MM.1S (cell line): ENCODE results near the gene FAXDC2.

Source experiments
- DNase-seq: peaks from one replicate; pipeline ENCODE4 v3.0.0-alpha.2; 2015
- H2AFZ ChIP-seq: fragments of 300-600 bp; sonication (generic); 2 replicates; pipeline ENCODE4 v1.6.0; 2016; ENCODE audit warnings: antibody characterized with exemption, low read length
- H3F3A ChIP-seq: fragments of 300-600 bp; sonication (generic); 2 replicates; pipeline ENCODE4 v1.6.1; 2016; ENCODE audit warnings: mild to moderate bottlenecking, antibody characterized with exemption, low read length, moderate library complexity, mixed read lengths; ENCODE audit not compliant: insufficient read depth
- H3K27ac ChIP-seq: fragments of 300-600 bp; sonication (generic); 2 replicates; pipeline ENCODE4 v1.5.1; 2016; ENCODE audit warnings: mild to moderate bottlenecking, low read length
- H3K27me3 ChIP-seq: fragments of 300-600 bp; sonication (generic); replicated peaks from 2 replicates; pipeline ENCODE4 v1.6.0; 2016; ENCODE audit warnings: low read length; ENCODE audit not compliant: insufficient read depth
- H3K36me3 ChIP-seq: fragments of 300-600 bp; sonication (generic); replicated peaks from 2 replicates; pipeline ENCODE4 v1.6.1; 2016; ENCODE audit warnings: mild to moderate bottlenecking, low read length, mixed read lengths; ENCODE audit not compliant: insufficient read depth
- H3K4me1 ChIP-seq: fragments of 300-600 bp; sonication (generic); 2 replicates; pipeline ENCODE4 v1.6.1; 2016; ENCODE audit warnings: low read length, mixed read lengths
- H3K4me2 ChIP-seq: fragments of 300-600 bp; sonication (generic); 2 replicates; pipeline ENCODE4 v1.6.0; 2016; ENCODE audit warnings: low read depth, low read length
- H3K4me3 ChIP-seq: fragments of 300-600 bp; sonication (generic); 2 replicates; pipeline ENCODE4 v1.5.1; 2016; ENCODE audit warnings: low read length, mixed read lengths
- H3K79me2 ChIP-seq: fragments of 300-600 bp; sonication (generic); 2 replicates; pipeline ENCODE4 v1.6.1; 2016; ENCODE audit warnings: mixed run types, low read length, mixed read lengths
- H3K9ac ChIP-seq: fragments of 300-600 bp; sonication (generic); 2 replicates; pipeline ENCODE4 v1.6.1; 2016; ENCODE audit warnings: low read length, mixed read lengths
- H3K9me2 ChIP-seq: fragments of 300-600 bp; sonication (generic); replicated peaks from 2 replicates; pipeline ENCODE4 v1.6.1; 2016; ENCODE audit warnings: mild to moderate bottlenecking, low read length, mixed read lengths; ENCODE audit not compliant: insufficient read depth
- H3K9me3 ChIP-seq: fragments of 300-600 bp; sonication (generic); replicated peaks from 2 replicates; pipeline ENCODE4 v1.6.1; 2016; ENCODE audit warnings: mild to moderate bottlenecking, low read length, mixed read lengths; ENCODE audit not compliant: insufficient read depth
- H4K20me1 ChIP-seq: fragments of 300-600 bp; sonication (generic); 2 replicates; pipeline ENCODE4 v1.6.1; 2016; ENCODE audit warnings: mild to moderate bottlenecking, low read length, moderate library complexity, mixed read lengths; ENCODE audit not compliant: insufficient read depth
- CTCF ChIP-seq: fragments of 300-600 bp; sonication (generic); IDR thresholded peaks from 2 replicates; pipeline ENCODE4 v1.5.1; 2016; ENCODE audit warnings: antibody characterized with exemption, low read length, mixed read lengths
- EZH2 ChIP-seq: fragments of 300-600 bp; sonication (generic); optimal IDR thresholded peaks from 2 replicates; pipeline ENCODE3; 2017; ENCODE audit warnings: low read depth, mild to moderate bottlenecking, antibody characterized with exemption, low read length, mixed read lengths
- EZH2phosphoT487 ChIP-seq: fragments of 300-600 bp; sonication (generic); IDR thresholded peaks from 2 replicates; pipeline ENCODE4 v1.6.1; 2018; ENCODE audit warnings: antibody characterized with exemption, low read length

The FAXDC2 gene

DNA sequence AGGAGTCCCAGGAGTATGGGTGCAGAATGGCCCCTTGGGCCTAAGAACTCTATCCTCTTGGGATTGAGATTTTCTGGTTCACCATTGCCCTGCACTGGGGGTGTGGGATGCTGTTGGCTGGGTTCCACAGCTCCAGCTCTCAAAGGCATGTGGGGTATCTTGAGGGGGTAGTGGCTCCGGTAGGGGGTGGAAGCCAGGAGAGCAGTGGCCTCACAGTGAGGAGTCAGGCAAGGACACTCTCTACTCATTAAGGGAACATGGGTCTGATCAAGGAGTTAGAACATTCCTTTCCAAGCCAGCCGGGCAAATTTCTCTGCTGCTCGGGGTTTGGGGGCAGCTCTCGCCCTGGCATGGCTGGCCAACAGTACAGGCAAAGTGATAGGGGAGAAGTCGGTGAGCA, 62.2 kb downstream of the FAXDC2 start:
- H3K36me3 ChIP-seq, result peaks cover 10% of the 10 kb centered on the region
- no peak overlapping the region for H3K9ac ChIP-seq
- H3K79me2 ChIP-seq, result peaks cover 91% of the 10 kb centered on the region

GRCh38 chr5:154786414-154786813, 64.0 kb downstream of the FAXDC2 start:
- no peak for TF ChIP-seq EZH2phosphoT487
- TF ChIP-seq CTCF, result no peak
- no peak for TF ChIP-seq EZH2
- Histone ChIP-seq H3K27ac (no peak overlapping the region), H3K4me2 (no peak overlapping the region), H3K4me3 (no peak overlapping the region), H3K9ac (no peak overlapping the region), H3K27me3 (no peaks in the 10 kb centered on the region), H3F3A (peaks cover 10% of the 10 kb centered on the region; the same call in 1 of the 2 replicates), H3K9me3 (no peaks in the 10 kb centered on the region), H3K9me2 (no peaks in the 10 kb centered on the region), H3K79me2 (peaks cover 92% of the 10 kb centered on the region), H3K36me3 (peaks cover 5% of the 10 kb centered on the region; the same call in 1 of the 2 replicates), H2AFZ (no peak overlapping the region), H3K4me1 (peaks cover 22% of the 10 kb centered on the region), H4K20me1 (peaks cover 41% of the 10 kb centered on the region)
- DNase-seq, result no peak

More for the DNA sequence above, 62.2 kb downstream of the FAXDC2 start:
- Histone ChIP-seq H3K27ac (no peak overlapping the region), H3K4me2 (no peak overlapping the region), H3K27me3 (no peaks in the 10 kb centered on the region), H4K20me1 (peaks cover 23% of the 10 kb centered on the region), H3K4me3 (no peak overlapping the region), H2AFZ (no peak overlapping the region), H3K4me1 (peaks cover 4% of the 10 kb centered on the region; the same call in 1 of the 2 replicates), H3K9me3 (no peaks in the 10 kb centered on the region), H3K9me2 (no peaks in the 10 kb centered on the region), H3F3A (no peaks in the 10 kb centered on the region; the same call in 1 of the 2 replicates)
- DNase-seq, result no peak
- no peak for TF ChIP-seq EZH2
- TF ChIP-seq CTCF, result no peak
- no peak for TF ChIP-seq EZH2phosphoT487

DNA sequence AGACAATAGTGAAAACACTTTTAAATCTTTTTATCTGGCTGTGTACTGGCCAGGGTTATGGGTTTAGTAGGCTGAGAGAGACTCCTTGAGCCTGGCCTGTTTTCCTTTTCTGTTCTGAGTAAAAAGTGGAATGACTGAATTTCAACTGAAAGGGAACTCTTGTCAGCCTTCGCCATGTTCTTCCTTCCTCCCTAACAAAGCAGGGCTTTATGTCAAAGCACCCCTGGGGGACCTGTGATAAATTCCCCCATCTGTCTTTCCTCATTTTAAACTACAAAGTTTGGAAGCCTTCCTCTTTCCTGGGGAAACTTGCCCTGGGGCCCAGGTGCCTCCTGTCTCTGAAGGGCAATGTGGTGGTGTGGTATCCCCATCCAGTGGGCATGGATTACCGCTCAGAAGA, 65.5 kb downstream of the FAXDC2 start:
- peaks cover 11% of the 10 kb centered on the region; the same call in 1 of the 2 replicates for H3F3A ChIP-seq
- no peak overlapping the region for H3K4me3 ChIP-seq
- no peak overlapping the region for H3K4me2 ChIP-seq
- H3K4me1 ChIP-seq, result peaks cover 30% of the 10 kb centered on the region
- H3K9me3 ChIP-seq, result no peaks in the 10 kb centered on the region
- no peaks in the 10 kb centered on the region for H3K9me2 ChIP-seq
- no peaks in the 10 kb centered on the region for H3K36me3 ChIP-seq
- H4K20me1 ChIP-seq, result peaks cover 47% of the 10 kb centered on the region
- no peaks in the 10 kb centered on the region for H3K27me3 ChIP-seq
- DNase-seq, result no peak
- H3K79me2 ChIP-seq, result peaks cover 98% of the 10 kb centered on the region
- H3K9ac ChIP-seq, result no peak overlapping the region
- TF ChIP-seq EZH2phosphoT487 (no peak), CTCF (no peak), EZH2 (no peak)
- H2AFZ ChIP-seq, result no peak overlapping the region
- H3K27ac ChIP-seq, result no peak overlapping the region
